GM12891 (cell line): Measurements from ENCODE around the gene CAPN7.
A peak's percentile ranks its signal among the peaks of the same experiment; 100 is the strongest.

Experiments used
- DNase-seq: peaks from one replicate; pipeline ENCODE4 v3.0.0; 2011; ENCODE audit warnings: low spot score; ENCODE audit not compliant: insufficient read length
- FAIRE-seq: peaks from 2 replicates; lab custom pipeline; 2011; peaks lifted over from hg19 to GRCh38; lab: Jason Lieb, UNC
- PAX5 ChIP-seq: IDR thresholded peaks from 2 replicates; pipeline ENCODE4 v1.6.1; 2011; ENCODE audit warnings: low read length, moderate library complexity, mild to moderate bottlenecking; ENCODE audit not compliant: insufficient read depth, severe bottlenecking
- POLR2A ChIP-seq: IDR thresholded peaks from 2 replicates; pipeline ENCODE4 v1.6.1; 2011; ENCODE audit warnings: low read depth, low read length, control low read depth
- POLR2AphosphoS5 ChIP-seq: IDR thresholded peaks from 2 replicates; pipeline ENCODE4 v1.6.1; 2011; ENCODE audit warnings: low read depth, low read length, control low read depth
- POU2F2 ChIP-seq: IDR thresholded peaks from 2 replicates; pipeline ENCODE4 v1.6.1; 2011; ENCODE audit warnings: low read depth, mild to moderate bottlenecking, control low read depth, low read length, moderate library complexity
- SPI1 ChIP-seq: IDR thresholded peaks from 2 replicates; pipeline ENCODE4 v1.6.1; 2011; ENCODE audit warnings: low read depth, low read length, control low read depth
- TAF1 ChIP-seq: IDR thresholded peaks from 2 replicates; pipeline ENCODE4 v1.6.1; 2011; ENCODE audit warnings: low read depth, low read length, control low read depth

The CAPN7 gene

DNA sequence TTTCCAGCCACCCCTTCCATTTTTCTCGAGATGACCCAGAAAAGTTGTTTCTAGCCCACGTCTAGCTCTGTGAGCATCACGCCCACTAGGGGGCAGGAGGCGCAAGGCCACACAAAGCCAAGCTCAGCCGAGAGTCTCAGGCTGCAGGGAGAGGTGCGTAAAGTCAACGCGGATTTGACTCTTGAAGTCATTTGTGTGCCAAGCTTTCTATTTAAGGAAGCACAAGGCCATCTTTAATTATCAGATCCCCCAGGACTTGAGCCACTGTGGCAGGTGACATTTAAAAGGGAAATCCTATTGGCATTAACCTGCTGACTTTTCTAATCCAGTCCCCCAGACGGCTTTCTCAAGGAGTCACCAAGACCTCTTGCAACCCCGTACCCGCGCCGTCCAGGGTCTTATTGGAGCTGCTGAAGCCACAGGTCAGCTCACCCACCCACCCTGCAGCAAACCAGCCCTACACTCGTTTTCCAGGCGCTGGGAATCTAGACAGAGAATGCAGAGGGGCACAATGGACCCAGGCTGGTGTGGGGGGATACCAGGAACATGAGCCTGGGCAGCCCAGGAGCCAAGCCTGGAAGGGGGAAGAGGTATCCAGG is 62.1 kb downstream of the CAPN7 start:
- TF ChIP-seq PAX5 (no peak), TAF1 (no peak), SPI1 (no peak), POU2F2 (no peak), POLR2A (no peak), POLR2AphosphoS5 (no peak)
- DNase-seq (peak; percentile 68), FAIRE-seq (peak; percentile 89)

DNA sequence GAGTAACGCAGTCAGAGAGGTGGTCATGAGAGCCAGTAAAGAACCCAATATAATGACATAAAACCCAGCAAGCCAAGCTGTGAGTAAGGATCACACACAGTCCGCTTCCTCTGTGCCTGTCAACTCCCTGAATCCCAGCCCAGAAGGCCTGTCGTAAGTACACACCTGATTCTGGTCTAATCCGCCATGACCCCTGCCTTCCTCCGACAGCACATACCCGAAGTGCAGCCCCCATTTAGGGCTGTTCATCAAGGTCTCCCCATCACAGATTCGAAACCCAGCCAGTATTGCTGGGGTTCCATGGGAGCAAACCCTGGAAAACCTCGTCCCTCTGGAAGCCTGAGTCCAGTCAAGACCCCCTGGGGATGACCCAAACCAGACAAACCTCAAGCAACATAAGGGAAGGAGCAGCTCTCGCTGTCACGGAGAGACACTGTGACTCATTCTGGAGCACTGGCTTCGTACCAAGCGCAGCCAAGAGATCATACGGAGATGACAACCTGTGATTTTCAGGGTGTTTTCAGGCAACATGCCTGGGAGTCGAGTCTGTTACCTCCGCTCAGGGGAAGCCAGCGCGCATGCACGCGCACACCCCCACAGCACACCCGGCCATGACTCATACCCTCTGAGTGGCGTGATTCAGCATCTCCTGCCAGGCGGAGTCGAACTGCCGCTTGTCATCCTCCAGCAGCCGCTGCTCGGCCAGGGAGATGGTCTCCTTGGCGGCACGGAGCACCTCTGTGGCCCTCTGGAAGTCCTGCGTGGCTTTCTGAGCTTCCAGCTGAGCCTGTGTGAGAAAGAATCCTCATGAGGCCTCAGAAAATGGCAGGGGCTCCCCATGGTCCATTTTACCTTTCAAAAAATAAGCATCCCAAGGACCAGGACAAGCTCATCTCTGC is 63.3 kb downstream of the CAPN7 start:
- 0 out of 2 replicates have a peak, but pooled peaks have one; percentile 26 for TF ChIP-seq POLR2A
- TF ChIP-seq SPI1 = no peak
- no peak for TF ChIP-seq PAX5
- TF ChIP-seq POU2F2 = 0 out of 2 replicates have a peak, but pooled peaks have one; percentile 67
- DNase-seq (peak; percentile 68), FAIRE-seq (peak; percentile 95)

DNA sequence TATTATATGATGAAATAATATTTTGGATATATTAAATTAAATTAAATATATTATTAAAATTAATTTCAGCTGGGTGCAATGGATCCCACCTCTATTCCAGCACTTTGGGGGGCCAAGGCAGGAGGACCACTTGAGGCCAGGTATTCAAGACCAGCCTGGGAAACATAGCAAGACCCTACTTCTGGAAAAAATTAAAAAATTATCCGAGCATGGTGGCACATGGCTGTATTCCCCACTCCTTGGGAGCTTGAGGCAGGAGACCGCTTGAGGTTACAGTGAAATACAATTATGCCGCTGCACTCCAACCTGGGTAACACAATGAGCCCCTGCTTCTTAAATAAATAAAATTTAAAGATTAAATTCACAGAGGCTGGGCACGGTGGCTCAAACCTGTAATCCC is 65.0 kb downstream of the CAPN7 start:
- DNase-seq (no peak), FAIRE-seq (no peak)
- TF ChIP-seq POLR2A (no peak), POLR2AphosphoS5 (no peak), SPI1 (no peak), POU2F2 (no peak), TAF1 (no peak), PAX5 (no peak)

DNA sequence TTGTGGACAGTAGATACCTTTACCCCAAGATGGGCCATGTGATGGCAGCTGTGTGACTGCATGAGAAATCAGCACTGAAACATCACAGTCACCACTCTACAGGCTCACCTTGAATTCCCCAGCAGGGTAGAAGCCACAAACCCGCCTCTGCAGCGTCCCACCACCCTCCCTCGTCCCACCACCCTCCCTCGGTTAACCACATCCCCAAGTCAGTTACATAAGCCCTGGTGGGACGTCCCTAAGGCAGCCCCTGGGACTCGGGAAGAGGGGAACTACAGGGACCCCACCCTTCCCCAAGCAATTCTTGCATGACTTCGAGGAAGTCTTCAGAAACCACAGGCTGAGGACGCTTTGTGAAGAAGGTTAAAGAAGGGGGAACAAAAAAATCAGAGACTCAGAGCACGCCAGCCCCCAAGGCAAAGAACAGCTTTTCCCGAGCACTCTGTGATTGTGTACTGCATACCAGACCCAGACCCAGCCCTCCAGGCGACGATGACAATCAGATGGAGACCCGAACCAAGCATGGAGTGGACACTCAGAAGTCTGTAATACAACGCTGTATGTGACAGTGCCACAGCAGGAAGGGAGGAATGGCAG is 65.8 kb downstream of the CAPN7 start:
- TF ChIP-seq SPI1 (peak; percentile 27; the same call in 1 of the 2 replicates), POU2F2 (peak; percentile 85; the same call in 1 of the 2 replicates), POLR2A (no peak)
- DNase-seq (peak; percentile 50), FAIRE-seq (no peak)

DNA sequence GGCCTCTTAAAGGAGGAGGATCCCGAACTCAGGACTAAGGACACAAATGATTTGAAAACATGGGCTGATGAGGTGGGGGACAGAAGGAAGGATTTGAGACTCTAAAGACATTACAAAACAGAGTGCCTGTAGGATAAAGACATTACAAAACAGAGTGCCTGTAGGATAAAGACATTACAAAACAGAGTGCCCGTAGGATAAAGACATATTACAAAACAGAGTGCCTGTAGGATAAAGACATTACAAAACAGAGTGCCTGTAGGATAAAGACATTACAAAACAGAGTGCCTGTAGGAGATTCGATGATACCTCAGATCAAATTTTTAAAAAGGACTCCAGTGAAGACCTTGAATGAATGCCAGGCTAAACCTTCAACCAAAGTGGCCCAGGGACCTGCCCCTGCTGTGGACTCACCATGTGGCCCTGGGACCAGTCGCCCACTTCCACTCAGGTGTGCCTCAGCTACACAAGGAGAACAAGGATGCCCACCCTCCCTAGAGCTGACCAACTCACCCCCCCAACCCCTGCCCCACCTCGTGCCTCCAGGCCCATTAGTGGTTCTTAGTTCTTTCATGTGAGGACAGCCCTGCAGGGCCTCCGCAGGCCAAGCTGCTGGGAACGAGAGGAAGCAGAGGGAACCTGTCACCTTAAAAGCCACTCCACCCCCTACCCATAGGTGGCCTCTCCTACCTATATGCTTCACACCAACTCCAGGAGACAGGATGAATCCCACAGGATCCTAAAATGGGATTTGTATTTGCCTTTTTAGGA is 66.6 kb downstream of the CAPN7 start:
- TF ChIP-seq POU2F2 = no peak
- TF ChIP-seq POLR2A = no peak
- no peak for TF ChIP-seq PAX5
- no peak for TF ChIP-seq SPI1
- no peak for TF ChIP-seq POLR2AphosphoS5
- no peak for TF ChIP-seq TAF1
- no peak for DNase-seq
- FAIRE-seq = no peak

DNA sequence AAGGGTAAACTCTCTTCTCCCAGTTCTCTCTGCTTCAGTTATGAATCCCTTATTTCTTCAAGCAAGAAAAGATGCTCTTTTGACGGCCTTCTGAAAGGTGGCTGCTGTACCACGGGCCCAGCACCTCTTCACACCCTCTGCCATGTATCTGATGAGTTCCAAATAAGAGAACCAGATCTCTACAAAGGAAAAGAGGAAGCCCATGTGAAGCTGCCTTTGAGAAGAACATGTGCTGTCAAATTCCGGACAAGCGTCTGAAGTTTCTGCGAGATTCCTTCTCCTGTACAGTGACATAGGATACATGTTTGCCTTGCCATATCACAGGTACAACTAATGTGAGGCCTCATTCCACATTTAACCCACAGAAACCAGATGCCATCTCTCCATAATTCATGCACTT is 67.2 kb downstream of the CAPN7 start:
- no peak for DNase-seq
- no peak for FAIRE-seq
- TF ChIP-seq POLR2AphosphoS5 (no peak), SPI1 (peak; percentile 55; the same call in 1 of the 2 replicates)

DNA sequence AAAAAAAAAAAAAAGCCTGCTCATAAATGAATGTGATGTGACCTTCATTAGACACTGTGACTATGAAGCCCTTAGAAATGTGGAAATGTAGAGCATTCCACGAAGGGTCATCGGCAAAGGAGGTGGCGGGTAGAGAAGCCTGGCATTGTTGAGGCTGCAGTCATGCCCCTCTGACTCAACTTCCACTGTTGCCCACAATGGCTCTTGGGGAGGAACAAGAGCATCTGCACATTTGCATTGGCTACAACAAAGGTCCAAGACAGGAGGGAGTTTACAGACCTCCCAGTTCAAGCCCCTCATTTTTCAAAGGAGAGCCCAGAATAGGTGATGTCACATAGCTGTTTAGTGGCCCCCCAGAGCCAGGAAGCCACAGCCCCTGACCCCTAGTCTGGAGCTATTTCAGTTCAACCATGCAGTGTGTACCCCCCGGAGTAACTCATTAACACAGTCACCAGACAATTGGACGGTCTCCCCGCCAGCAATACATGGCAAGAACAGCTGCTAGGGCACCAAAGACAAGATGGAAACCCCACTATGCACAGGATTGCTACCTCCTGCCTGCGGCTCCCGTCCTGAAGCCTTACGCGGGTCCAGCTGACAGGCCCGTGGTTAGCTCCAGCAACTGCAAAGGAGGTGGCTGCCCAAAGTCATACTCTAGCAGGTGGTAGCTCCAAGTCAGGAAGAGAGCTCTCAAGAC is 70.1 kb downstream of the CAPN7 start:
- DNase-seq (no peak), FAIRE-seq (no peak)
- TF ChIP-seq SPI1 (no peak), TAF1 (no peak), POLR2A (no peak), POU2F2 (no peak), PAX5 (no peak), POLR2AphosphoS5 (no peak)

DNA sequence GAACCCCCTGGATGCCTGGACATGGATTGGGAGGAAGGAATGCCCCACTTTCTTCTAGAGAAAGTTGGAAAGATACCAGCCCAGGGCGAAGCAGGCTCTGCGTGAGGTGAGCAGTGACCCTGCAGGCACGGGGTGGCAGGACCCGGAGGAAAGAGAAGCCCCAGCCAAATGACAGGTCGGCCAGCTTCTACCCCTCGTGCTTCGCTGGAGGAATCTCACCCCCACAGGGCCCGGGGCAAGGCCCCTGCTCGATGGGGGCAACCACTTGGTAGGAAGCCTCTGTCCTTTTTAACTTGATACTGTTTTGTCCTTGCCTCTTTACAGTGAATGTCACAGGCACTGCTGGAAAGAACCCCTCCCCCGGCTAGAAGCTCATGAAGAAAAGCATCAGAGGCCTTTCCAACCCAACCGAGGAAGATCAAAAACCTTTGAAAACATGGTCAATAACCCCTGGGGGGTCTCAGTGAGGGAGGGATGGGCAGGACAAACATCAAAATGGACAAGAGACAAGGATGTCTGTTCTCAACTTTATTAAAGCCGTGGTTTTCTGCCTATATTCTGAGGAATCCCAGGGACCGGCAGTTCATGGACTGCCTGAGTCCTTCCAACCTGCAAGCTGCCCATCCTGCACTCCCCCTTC is 71.9 kb downstream of the CAPN7 start:
- DNase-seq (no peak), FAIRE-seq (no peak)
- TF ChIP-seq PAX5 (no peak), POLR2A (no peak), TAF1 (no peak), SPI1 (no peak), POU2F2 (no peak), POLR2AphosphoS5 (no peak)

DNA sequence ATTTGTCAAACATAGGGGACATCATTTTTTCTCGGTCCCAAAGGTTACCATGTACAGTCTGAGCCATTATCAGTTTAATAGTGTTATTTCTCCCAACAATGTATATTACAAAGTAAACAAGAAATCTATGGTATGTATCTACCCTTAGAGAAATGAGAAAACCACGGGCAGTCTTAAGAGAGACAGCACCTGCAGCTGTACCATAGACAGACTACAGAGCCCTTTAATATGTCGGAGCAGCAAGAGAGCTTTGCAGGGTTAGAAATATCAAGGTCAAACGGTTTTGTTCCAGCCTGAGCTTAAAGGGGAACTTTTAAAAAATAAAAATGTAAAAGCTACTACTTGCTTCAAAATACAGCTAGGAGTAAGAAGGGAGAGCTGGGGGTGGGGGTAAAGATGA is 73.2 kb downstream of the CAPN7 start:
- no peak for TF ChIP-seq TAF1
- no peak for TF ChIP-seq POLR2AphosphoS5
- TF ChIP-seq PAX5 = no peak
- TF ChIP-seq POU2F2 = no peak
- no peak for TF ChIP-seq SPI1
- no peak for TF ChIP-seq POLR2A
- FAIRE-seq (no peak), DNase-seq (no peak)
